Superior temporal gyrus (tissue), 1 donor: ENCODE results near the gene PRUNE2.
"Not testable (repeated sequence)": the region's sequence is repeated elsewhere in the genome, so short reads cannot be mapped to it uniquely, and the experiment has no call there.

Experiments used
- DNase-seq: peaks from one replicate; pipeline ENCODE4 v3.0.0-alpha.2; 2016; ENCODE audit errors: extremely low spot score

PRUNE2 gene

DNA sequence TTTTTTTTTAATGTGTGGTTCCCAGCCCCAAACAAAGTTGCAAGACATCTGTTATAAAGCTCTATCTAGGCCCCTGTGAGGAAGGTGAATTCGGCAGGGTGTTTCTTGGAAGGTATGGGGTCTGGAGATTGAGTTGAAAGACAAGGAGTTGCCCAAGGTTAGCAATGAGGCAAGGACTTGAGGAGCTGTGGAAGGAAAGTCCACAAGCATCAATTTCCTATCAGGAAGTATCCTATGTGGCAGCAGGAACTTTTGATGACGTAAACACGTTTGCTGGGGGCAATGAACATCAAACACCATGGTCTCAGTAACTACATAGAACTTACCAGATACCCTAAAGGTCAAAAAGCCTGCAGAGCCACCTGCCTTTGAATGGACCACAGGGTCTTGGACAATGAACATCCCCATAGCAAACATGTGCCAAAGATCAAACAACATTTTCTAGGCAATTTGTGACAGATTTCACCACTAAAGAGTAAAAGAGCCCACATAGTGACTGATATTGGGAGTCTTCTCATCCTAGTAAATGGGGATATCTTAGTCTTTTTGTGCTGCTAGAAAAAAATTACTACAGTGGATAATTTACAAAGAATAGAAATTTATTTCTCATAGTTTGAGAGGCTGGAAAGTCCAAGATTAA, 301.9 kb downstream of the PRUNE2 start:
- DNase-seq = no peak

DNA sequence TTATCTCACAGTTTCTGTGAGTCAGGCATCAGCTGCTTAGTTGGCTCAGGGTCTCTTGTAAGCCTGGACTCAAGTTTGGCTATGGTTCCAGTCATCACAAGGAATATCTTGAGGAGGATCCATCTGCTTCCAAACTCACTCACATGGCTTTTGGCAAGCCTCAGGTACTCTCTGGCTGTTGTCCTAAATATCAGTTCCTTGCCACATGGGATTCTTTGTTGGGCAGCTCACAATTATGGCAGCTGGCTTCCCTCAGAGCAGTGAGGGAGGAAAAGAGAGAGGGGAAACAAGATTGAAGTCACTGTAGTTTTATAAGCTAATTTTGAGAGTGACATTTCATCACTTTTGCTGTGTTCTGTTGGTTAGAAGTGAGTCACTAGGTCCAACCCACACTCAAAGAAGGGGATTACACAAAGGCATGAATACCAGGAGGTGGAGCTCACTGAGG, 302.4 kb downstream of the PRUNE2 start:
- no peak for DNase-seq

DNA sequence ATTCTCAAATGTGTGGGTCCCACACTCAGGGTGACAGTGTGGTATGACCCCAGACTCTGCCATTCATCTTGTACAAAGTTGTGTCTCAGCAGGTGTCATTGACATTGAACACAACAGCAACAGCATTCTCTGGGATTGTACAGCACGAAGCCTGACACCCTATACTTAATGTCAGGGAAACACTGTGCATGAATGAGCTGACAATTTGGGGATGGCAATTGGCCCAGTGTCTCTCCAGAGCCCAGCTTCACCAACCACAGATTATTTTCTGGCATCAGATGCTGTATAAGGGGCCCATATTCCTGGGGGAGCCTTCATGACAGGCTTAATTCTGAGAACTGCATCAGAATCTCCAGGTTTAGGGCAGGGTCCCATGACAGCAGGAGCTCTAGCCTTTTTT, 303.7 kb downstream of the PRUNE2 start:
- DNase-seq = no peak

DNA sequence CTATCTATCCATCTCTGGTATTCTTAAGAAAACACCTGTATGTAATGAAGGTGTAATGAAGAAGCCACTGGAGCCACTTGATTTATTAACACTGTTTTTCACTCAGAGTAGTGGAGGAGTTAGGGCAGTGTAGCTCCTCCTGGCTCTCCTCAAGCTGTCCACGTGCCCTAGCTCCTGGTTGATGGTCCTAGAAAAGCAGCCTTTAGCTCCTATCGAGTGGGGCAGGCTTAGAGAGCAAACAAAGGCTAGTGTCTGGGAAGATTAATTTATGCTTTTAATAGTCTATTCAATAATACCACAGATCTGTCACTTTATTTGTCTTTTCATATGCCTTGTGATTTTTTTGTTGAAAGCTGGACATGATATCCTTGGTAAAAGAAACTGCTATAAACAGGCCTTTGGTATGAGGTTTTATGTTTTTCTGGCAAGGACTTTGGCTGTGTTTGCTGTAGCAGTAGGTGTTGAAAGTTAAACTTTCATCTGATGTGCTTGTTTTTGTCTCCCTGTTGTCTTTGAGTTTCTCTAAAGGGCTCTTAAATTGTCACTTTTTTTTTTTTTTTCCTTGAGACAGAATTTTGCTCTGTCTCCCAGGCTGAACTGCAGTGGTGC, 305.8 kb downstream of the PRUNE2 start:
- no peak for DNase-seq

DNA sequence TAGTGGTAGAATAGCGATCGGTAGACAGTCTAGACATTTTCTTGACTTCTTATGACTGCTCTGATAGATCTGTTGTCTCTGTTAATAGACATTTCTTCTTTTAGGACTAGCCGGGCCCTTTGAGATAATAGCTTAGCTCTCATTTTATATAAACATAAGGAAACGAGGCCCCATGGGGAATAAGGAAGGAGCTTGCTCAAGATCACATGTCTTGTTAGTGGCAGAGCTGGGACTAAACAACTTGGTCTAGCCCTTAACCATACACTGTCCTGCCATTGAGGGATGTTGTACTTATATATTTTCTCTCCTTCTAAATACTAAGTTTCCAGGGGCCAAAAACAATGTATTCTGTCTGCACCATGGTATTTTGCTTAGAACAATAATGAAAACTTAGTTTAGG, 306.9 kb downstream of the PRUNE2 start:
- DNase-seq = no peak

DNA sequence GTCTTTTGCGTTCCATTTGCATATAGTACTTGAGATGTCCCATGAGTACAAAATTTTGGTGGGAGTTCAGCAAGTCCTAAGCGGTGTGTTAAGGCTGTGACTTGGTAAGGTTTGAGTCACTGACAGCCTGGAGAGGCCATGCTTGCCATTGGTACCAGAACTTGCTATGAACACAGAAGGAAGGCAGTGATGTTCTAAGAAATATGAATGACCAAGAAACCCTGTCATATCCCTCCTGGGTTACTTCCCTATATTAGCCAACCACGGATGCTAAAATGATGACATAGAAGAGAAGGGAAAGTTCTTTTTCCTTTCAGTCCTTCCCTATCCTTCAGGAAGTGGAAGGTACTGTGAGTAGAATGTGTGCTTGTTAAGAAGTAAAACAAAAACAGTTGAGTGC, 310.3 kb downstream of the PRUNE2 start:
- DNase-seq = no peak

DNA sequence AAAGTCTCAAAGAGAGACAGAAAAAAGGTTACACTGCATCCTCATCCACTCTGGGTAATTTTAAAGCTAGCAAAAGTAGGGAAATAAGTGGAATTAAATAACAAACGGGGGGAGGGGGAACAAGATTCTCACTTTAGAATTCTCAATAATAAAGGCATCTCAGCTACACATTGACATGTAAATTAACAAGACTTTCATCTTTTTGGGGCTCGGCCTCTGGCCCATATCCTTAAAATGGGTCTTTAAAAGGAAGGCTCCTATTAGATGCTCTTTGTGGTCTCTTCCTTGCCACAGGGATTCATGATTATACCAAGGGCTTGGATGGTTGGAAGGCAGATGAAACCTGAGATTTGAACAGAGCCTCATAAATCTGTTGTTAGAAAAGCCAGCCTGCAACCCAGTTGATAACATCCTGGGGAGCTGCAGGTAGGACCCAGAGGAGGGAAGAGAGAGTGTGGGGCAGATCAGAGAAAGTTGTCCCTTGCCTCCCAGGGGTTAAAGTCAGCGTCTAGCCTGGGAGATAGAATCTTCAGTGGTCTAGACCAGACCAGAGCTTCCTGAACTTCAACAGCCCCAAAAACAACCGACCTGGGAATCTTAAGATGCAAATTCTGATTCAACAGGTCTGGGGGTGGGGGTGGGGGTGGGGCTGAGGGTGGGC, 311.0 kb downstream of the PRUNE2 start:
- DNase-seq = no peak

DNA sequence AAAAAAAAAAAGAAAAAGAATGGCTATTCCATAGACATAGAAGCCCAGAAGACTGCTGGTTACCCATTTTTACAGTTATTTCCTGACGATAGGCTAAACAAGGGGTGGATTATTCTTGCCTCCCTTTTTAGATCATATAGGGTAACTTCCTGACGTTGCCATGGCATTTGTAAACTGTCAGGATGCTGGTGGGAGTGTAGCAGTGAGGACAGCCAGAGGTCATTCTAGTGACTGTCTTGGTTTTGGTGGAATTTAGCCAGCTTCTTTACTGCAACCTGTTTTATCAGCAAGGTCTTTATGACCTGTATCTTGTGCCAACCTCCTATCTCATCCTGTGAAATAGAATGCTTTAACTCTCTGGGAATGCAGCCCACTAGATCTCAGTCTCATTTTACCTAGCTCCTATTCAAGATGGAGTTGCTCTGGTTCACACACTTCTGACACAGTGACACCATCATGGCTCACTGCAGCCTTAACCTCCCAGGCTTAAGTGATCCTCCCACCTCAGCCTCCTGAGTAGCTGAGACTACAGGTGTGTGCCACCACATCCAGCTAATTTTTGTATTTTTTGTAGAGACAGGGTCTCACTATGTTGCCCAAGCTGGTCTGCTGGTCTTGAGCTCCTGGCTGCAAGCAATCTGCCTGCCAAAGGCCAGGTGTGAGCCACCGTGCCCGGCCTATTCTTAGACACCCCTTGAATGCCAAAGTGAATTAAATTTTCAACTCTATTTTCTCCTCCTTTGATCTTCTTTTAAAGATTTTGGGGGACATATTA, 311.8 kb downstream of the PRUNE2 start:
- not testable (repeated sequence) for DNase-seq

DNA sequence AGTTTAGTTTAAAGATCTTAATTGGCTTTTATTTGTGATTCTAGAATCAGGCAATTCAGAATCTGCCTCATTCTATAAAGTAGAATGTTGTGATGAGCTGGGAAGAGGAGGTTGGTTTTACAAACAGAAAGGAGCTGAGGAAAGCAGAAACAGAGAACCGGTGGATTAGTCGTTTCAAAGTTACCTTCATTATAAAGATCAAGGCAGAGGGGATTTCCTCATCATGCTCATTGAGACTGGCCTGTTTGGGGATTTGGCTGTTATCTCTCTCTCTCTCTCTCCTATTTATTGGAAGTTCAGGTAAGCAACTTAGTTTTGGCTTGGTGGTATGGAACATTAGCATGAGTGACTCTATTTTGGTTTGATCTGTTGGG, 313.0 kb downstream of the PRUNE2 start:
- no peak for DNase-seq

DNA sequence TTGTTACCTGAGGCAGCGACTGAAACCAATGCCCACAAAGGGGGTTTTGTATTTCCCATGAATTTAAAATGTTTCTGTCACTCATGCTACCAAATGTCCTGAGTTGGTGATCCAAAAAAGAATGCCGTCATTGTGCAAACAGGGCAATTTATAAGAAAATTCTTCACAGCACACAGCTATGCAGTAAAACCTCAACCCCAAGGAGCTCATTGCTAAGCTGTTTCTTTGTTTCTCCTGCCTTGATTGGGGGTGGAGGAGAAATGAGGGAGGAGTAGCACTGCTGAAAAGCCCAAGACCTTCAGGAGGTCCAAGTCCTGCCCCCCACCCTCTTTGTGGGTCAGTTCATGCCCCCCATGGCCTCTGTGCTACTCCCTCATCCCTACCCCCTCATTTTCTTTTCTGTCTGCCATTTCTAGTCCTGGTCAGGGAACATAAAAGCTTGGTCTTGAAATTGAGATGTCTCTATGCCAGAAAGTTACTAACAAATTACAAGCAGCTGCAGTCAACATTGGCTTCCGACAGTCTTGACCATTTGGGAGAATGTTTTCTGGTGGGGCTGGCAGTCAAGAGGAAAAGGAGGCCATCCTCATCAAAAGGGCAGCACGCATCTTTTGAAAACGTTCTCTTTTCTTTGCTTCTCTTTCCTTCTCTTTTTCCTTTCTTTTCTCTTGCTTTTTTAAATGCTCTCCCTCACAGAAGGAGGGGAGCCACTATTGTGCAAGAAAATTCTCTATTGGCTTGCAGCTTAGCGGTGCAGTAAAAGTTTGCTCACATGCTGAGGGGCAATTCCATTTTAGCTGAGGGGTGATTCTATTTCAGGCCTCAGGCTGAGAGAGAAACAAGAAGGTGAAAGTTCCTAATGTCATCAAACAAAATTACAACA, 313.6 kb downstream of the PRUNE2 start:
- no peak for DNase-seq

DNA sequence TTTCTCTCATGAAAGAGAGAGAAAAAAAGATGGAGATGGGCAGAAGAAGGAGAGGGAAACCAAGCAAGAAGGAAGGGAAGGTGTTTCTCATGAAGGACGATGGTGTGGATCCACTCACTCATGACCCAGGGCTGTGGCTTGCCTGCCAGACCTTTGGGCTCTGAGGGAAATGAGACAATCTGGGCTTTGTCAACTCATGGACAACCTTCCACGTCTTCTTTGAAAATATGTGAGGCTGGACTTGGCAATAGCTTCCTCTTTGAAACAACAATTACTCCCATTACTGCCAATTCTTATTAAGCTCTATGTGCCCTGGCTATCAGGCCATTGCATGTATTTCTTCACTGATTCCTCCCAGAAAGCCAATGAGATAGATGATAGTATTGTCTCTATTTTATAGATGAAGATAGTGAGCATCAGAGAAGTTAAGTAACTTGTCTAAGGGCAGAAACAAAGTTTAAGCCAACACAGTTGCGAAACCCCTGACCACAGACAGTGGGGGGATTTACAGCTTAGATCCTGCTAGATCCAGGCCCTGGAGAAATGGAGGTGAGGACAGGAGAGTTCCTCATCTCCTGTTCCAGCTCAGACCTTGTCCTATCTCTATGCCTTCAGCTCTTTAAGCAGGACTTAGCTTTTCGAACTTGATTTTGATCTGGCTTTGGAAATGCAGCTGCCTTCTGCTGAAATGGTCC, 314.5 kb downstream of the PRUNE2 start:
- no peak for DNase-seq

DNA sequence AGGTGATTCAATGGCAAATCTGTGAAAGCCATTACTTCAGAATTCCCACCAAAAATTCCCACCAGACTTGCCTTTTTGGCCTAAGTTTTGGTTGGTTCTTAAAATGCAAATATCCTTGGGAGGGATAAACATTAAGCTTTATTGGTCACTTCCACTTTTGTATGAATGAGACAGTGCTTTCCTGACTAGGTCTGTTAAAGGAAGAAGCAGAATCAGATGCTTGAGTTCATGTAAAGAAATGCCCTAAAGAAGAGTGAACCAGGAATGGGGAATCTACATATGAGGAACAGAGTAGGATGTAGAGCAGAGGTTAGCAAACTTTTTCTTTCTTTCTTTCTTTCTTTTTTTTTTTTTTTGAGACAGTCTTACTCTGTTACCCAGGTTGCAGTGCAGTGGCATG, 317.6 kb downstream of the PRUNE2 start:
- no peak for DNase-seq

DNA sequence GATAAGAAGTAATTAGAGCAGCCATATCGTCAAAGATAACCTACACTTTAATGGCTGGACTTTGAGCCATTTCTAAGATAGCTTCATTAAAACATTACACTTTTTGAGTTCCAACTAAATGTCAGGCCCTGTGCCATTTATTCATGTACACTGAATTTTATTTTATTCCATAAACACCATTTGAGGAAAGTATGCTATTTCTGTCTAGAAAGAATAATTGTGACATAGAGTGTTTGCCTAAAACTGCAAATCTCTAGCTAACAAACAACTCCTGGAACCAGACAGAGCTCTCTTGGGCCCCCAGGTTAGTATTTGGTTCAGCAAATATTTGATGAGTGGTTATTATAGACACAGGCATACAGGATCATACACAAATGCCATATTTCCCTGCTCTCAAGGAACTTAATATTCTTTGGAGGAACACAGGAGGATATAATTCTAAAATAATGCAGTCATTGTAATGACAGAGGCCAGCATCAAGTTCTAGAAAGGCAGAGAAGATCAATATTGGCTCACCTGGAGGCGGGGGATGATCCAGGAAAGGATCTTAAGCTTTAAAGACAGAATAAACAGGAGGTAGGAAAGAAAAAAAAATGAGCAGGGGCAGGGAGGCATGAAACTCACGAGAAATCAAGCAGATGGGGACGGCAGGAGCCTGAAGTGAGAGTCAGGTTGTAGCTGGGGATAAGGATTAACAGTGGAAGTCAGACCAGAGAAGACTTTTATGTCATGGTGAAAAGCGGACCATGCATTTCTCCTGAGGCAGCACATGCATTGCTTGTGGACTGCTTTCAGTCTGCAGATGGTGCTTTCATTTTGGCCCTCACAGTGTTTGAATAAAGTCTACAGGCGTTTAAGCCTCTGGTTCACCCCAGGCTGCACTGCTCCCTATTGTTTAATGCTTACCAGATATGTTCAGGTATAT, 319.3 kb downstream of the PRUNE2 start:
- DNase-seq = no peak

DNA sequence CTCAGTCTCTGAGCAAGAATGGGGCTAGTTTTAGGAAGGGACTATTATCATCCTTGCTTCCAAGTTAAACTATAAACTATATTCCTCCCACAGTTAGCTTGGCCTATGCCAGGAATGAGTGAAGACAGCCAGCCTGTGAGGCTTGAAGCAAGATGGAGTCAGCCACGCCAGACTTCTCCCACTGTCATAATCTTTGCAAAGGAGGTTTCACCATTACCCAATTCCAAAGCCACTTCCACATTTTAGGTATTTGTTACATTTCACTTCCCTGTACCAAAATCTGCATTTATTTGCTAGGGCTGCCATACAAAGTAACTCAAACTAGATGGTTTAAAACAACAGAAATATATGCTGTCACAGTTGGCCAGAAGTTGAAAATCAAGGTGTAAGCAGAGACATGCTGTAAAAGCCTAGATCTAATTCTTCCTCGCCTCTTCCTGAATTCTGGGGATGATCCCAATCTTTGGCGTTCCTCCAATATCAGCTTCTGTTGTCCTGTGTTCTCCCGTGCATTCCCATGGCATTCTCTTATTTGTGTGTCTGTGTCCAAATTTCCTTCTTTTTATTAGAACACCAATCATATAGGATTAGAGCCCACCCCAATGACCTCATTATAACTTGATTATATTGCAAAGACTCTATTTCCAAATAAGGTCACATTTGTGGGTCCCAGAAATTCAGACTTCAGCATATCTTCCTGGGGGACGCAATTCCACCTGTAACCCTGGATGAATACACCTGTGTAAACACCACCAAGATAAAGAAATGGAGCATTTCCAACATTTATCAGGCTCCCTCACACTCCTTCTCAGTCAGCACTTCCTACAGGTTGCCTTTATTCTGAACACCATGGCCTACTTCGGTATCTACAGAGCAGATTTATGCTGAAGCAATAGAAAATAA, 320.2 kb downstream of the PRUNE2 start:
- DNase-seq = peak; percentile 32

DNA sequence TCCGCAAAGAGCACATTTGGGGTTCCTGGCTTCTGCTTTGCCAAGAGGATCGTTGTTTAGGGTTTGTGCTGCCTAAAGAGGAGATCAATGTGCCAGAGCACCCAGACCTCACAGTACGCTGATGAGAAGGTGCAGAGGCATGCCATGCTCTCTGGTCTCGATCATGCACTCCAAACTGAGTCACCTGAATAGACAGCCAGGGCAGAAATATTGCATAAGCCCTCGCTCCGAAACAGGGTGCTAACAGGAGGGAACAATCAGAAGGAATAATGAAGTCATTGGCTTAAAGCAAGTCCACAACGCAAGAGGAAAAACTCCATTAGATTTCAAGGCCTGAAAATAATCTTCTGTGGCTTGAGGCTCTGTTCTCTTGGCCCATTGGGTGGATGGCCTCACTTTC, 322.7 kb downstream of the PRUNE2 start:
- DNase-seq = no peak

DNA sequence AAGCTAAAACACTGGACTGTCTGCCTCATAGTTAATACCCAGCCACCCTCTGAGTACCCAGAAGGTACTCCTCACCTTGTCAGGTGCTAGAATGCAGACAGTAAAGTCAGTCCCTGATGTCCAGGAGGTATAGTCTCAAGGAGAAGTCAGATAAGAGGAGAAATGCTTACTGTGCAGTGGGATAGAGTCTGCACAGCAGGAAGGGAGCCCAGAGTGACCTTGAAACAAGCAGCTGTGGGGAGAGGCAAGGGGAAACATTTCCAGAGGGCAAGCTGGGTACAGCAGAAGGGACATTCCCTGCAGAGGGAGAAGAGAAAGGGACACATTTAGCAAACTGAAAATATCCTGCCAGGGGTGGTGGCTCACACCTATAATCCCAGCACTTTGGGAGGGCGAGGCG, 324.2 kb downstream of the PRUNE2 start:
- DNase-seq = no peak

DNA sequence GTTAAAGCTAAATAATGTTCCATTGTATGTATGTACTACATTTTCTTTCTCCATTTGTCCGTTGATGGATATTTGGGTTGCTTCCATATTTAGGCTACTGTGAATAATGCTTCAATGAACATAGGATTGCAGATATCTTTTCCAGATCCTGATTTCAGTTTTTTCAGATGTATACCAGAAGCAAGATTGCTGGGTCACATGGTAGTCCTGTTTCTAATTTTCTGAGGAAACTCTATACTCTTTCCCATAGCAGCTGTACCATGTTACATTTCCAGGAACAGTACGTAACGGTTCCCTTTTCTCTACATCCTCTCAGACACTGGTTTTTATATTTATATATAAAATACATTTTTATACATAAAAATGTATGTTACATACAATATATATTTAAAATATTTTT, 325.1 kb downstream of the PRUNE2 start:
- no peak for DNase-seq

DNA sequence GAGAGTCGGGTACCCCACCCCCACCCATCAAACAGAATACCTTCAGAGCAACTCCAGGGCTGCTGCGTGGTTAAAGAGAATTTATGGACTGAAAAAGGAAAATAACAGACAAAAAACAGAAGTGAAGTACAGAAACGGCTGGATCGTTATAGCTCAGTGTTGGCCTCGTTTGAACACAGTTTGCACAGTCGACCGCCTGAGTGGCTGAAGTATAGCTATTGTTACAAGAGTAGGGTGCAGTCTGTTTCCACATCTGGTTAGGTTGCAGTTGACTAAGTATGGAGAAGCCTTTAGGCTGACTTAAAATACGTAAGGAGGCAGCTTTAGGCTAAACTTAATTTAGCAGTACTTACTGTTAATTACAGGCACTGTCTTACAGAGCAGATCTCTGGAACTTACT, 325.7 kb downstream of the PRUNE2 start:
- DNase-seq = no peak

DNA sequence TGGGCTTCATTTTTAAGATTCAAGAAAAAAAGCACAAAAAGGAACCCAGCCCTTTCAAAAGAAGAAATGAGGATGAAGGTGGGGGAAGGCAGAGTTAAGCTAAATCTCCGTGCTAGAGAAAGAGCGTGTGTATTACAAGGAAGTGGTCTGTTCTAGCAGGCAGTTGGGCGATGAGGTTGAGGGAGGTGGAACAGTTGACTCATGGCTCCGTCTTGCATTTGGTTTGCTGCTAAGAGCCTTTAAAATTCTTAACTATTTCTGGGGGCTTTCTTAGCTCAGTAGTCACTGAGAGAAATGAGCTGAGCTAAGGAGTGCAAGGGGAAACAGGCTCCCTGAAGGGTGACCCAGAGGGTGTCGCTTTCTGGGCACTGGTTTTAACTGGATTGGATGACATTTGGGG, 329.6 kb downstream of the PRUNE2 start:
- no peak for DNase-seq
